BLaER1 (cell line): ENCODE data around the gene FSTL1.
A peak's percentile ranks its signal among the peaks of the same experiment; 100 is the strongest.

Experiments
- H3K27ac ChIP-seq: shearing (Covaris generic); formaldehyde crosslinking; 2 replicates; pipeline ENCODE4 v1.8.1; 2022
- H3K27me3 ChIP-seq: shearing (Covaris generic); formaldehyde crosslinking; 2 replicates; pipeline ENCODE4 v1.8.1; 2022
- H3K36me3 ChIP-seq: shearing (Covaris generic); formaldehyde crosslinking; 2 replicates; pipeline ENCODE4 v1.8.1; 2022
- H3K4me1 ChIP-seq: shearing (Covaris generic); formaldehyde crosslinking; 2 replicates; pipeline ENCODE4 v1.8.1; 2022
- H3K4me2 ChIP-seq: shearing (Covaris generic); formaldehyde crosslinking; 2 replicates; pipeline ENCODE4 v1.8.1; 2022
- H3K4me3 ChIP-seq: shearing (Covaris generic); formaldehyde crosslinking; 2 replicates; pipeline ENCODE4 v1.8.1; 2022
- H3K9ac ChIP-seq: shearing (Covaris generic); formaldehyde crosslinking; 2 replicates; pipeline ENCODE4 v1.8.1; 2022
- H3K9me3 ChIP-seq: shearing (Covaris generic); formaldehyde crosslinking; 2 replicates; pipeline ENCODE4 v1.8.1; 2022
- H4K20me1 ChIP-seq: shearing (Covaris generic); formaldehyde crosslinking; 2 replicates; pipeline ENCODE4 v1.8.1; 2022
- Cebpa-rat ChIP-seq: shearing (Covaris generic); IDR thresholded peaks from 2 replicates; pipeline ENCODE4 v1.8.1; 2022

Gene FSTL1

DNA sequence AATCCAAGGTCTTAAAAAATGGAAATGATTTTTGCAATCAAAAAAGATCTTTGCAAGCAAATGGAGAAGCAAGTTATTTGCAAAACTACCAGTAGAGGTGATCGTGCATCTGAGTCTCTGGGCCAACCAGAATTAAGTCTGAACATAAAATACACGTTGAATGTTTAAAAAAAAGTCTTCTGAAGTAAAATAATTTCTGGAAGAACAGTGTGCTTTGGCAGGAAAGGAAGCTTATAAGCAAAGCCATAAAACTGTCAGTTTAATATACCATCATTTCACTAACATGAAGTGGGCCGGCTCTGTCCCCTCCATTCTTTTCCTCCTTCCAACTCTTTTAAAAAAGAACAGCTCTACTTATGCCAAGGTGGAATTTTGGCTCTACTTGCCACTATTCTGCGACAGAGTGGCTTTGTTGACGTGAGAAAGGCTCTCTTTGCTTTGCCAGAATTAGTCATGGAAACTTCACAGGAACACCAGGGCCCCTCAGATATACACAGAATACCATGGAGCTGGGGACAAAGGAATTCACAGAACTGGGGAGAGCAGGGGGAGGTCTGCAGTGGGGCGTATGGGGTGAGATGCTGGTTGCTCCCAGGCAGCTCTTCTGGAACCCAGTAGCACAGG lies 29.8 kb downstream of the FSTL1 start:
- Histone ChIP-seq H3K27me3 (no peaks in the 10 kb centered on the region), H3K27ac (no peak overlapping the region), H3K9me3 (no peaks in the 10 kb centered on the region), H3K4me1 (peaks cover 17% of the 10 kb centered on the region), H3K36me3 (peaks cover 24% of the 10 kb centered on the region), H4K20me1 (no peaks in the 10 kb centered on the region), H3K9ac (no peak overlapping the region), H3K4me3 (no peak overlapping the region), H3K4me2 (no peak overlapping the region)
- TF ChIP-seq Cebpa-rat = no peak

DNA sequence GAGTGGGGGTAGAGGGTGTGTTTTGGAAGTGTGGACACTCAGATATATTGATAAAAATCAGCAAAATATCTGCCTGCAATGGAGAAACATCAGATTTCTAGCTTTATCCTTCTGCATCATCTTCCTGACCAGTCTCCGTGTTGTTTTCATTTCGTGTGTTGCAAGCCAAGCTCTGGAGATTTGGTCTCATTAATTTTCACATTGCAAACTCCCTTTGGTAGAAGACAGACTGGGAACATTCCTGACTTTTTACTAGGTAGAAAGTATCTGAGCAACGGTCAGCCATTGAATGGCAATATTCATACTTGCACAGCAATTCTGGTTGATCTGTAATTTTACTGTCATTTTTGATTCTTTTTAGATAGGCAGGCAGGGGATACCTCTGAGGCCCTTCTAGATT lies 30.4 kb downstream of the FSTL1 start:
- no peak overlapping the region for H3K4me2 ChIP-seq
- no peaks in the 10 kb centered on the region for H3K9me3 ChIP-seq
- H3K4me3 ChIP-seq = no peak overlapping the region
- no peaks in the 10 kb centered on the region for H4K20me1 ChIP-seq
- no peak for TF ChIP-seq Cebpa-rat
- H3K27ac ChIP-seq = no peak overlapping the region
- H3K36me3 ChIP-seq = peaks cover 28% of the 10 kb centered on the region
- H3K9ac ChIP-seq = no peak overlapping the region
- peaks cover 17% of the 10 kb centered on the region for H3K4me1 ChIP-seq
- H3K27me3 ChIP-seq = no peaks in the 10 kb centered on the region

DNA sequence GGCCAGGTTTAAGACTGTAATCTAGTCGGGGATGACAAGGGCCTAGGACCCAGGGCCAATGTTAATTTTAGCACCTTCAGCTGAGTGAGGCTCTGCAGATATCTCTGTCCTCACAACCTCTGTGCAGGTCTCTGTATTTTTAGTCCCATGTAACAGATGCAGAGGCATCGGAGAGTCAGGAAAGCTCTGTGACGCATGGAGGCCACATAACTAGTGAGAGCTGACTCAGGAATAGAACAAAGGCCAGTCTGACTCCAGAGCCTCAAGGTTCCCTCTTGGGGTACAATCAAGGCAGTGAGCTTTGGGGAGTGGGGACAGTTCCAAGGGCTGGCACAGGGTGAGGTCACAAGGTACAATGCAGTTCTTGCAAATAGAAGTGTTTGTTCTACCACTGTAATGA lies 31.0 kb downstream of the FSTL1 start:
- H3K4me2 ChIP-seq = no peak overlapping the region
- H3K4me3 ChIP-seq = no peak overlapping the region
- no peak overlapping the region for H3K27ac ChIP-seq
- no peaks in the 10 kb centered on the region for H4K20me1 ChIP-seq
- no peak for TF ChIP-seq Cebpa-rat
- no peak overlapping the region for H3K9ac ChIP-seq
- H3K4me1 ChIP-seq = peaks cover 17% of the 10 kb centered on the region
- H3K36me3 ChIP-seq = peaks cover 26% of the 10 kb centered on the region
- H3K9me3 ChIP-seq = no peaks in the 10 kb centered on the region
- no peaks in the 10 kb centered on the region for H3K27me3 ChIP-seq

DNA sequence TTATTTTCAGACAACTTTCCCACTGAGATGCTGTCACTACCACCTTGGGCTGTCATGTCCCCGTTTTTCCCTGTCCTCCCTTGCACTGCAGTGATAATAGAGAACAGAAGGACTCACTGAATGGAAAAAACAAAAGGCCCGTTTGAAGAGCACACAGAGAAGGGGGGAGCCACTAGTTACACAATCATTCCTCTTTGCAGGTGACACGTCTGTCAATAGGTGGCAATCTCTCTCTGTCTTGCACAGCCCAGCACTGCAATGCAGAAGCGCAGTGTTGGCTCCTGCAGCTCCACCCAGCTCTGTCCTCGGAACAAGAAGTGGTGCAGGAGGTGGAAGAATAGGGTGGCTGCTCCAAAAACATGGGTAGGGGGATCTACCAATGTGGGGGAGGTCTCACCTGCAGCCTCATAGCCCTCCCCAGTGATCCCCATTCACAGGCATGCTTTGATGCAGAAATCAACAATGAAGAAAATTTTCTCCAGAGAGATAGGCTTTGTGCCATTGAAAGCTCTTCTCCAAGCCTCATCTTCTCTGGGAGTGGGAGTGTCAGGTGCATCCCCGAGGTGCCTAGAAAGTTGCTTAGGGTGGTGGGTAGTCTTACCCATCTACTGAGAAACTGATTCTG lies 31.8 kb downstream of the FSTL1 start:
- no peak overlapping the region for H3K9ac ChIP-seq
- peaks cover 10% of the 10 kb centered on the region for H3K4me1 ChIP-seq
- no peaks in the 10 kb centered on the region for H3K27me3 ChIP-seq
- peaks cover 18% of the 10 kb centered on the region for H3K36me3 ChIP-seq
- H3K27ac ChIP-seq = no peak overlapping the region
- peak; percentile 45; the same call in 1 of the 2 replicates for TF ChIP-seq Cebpa-rat
- no peaks in the 10 kb centered on the region for H4K20me1 ChIP-seq
- H3K4me2 ChIP-seq = no peak overlapping the region
- no peaks in the 10 kb centered on the region for H3K9me3 ChIP-seq
- no peak overlapping the region for H3K4me3 ChIP-seq

DNA sequence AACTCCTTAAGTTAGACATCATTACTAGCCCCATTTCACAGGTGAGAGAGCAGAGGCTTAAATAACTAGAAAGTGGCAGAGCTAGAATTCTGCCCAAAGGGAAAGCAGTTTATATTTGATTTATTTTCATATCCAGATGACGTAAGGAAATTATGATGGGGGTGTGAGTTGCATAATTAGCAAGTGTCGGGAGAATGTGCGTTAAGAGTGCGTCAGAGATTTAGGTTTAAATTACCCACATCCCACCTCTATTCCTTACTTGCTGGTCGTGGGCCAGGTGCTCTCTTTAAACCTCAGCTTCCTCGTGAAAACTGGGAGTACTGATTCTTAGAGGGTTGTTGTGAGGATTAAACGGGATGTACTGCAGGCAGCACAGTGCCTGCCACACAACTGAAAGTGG lies 32.3 kb downstream of the FSTL1 start:
- Histone ChIP-seq H3K4me2 (no peak overlapping the region), H3K27me3 (no peaks in the 10 kb centered on the region), H3K4me3 (no peak overlapping the region), H3K9ac (no peak overlapping the region), H3K4me1 (peaks cover 10% of the 10 kb centered on the region), H3K36me3 (peaks cover 13% of the 10 kb centered on the region), H4K20me1 (no peaks in the 10 kb centered on the region), H3K9me3 (no peaks in the 10 kb centered on the region), H3K27ac (no peak overlapping the region)
- no peak for TF ChIP-seq Cebpa-rat

DNA sequence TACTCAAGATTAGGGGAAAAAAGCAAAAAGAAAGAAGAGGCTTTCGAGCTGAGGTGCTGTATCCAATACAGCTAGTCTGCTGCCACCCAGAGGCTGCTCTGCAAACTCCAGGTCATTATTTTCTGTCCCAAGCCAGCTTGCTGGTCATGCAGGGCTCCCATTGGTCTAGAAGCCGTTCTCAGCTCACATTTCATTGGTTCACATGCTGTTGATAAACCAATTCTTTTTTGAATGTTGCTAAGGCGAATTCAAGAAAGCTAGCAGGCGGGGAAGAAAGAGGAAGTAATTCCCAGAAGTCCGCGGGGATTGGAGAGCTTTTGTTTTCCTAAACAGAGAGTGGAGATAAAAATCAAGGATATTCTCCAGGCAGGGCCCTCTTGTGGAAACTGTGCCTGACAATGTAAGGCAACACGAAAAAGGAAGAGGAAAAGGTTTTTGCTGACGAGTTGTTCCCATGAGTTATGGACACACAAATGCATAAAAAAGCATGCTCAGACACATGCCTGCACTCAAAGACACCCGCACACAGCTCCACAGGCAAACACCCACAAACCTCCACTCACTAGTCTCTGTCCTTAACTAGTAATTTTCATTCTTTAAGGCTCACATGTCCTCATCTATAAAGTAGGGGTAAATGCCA lies 33.4 kb downstream of the FSTL1 start:
- Histone ChIP-seq H3K27me3 (no peaks in the 10 kb centered on the region), H3K4me1 (peaks cover 10% of the 10 kb centered on the region), H3K9me3 (no peaks in the 10 kb centered on the region), H3K27ac (peak overlapping the region; percentile 37), H4K20me1 (no peaks in the 10 kb centered on the region), H3K4me2 (peak overlapping the region; percentile 71), H3K36me3 (peaks cover 20% of the 10 kb centered on the region), H3K4me3 (peak overlapping the region; percentile 63), H3K9ac (peak overlapping the region; percentile 67; the same call in 1 of the 2 replicates)
- TF ChIP-seq Cebpa-rat = no peak

DNA sequence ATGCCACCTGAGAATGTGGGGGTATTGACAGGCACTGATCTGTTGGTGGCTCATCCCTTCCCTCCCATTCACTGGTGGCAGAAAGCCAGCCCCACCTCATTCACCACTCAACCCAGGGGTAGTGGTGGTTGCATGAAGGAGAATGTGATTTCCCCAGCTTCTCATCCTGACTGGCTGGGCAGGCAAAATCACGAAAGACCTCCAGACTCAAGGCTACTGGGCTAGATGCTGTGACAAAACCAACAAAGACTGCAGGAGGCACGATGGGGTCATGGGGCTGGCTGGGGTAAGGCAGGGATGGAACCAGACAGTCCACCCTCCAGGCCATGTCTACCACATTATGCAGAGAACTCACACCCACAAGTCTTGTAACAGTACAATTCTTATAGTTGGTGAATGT lies 33.9 kb downstream of the FSTL1 start:
- no peak overlapping the region for H3K9ac ChIP-seq
- no peaks in the 10 kb centered on the region for H3K27me3 ChIP-seq
- H3K4me1 ChIP-seq = peaks cover 10% of the 10 kb centered on the region
- H3K27ac ChIP-seq = no peak overlapping the region
- no peak overlapping the region for H3K4me3 ChIP-seq
- TF ChIP-seq Cebpa-rat = no peak
- no peak overlapping the region for H3K4me2 ChIP-seq
- H3K36me3 ChIP-seq = peaks cover 25% of the 10 kb centered on the region
- no peaks in the 10 kb centered on the region for H3K9me3 ChIP-seq
- H4K20me1 ChIP-seq = no peaks in the 10 kb centered on the region

DNA sequence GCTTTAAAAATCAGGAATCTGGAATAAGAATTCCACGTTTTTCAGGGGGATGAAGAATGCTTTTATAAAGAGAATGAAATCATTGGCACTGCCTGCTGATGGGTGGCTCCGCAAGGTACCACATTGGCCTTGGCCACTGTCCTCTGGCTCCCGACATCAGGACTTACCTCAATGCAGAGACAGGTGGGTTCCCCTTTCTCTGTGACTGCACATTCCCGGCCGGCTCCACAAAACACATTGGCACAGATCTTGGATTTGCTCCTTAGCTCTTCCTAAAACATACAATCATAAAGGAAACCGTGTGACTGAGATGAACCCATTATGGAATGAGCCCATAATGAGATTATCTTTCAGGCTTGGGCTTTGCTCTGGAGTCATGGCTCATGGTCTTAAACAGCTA lies 35.0 kb downstream of the FSTL1 start:
- peaks cover 10% of the 10 kb centered on the region for H3K4me1 ChIP-seq
- H3K27me3 ChIP-seq = no peaks in the 10 kb centered on the region
- H3K9ac ChIP-seq = no peak overlapping the region
- H3K4me2 ChIP-seq = no peak overlapping the region
- H4K20me1 ChIP-seq = no peaks in the 10 kb centered on the region
- H3K36me3 ChIP-seq = peaks cover 36% of the 10 kb centered on the region
- no peak for TF ChIP-seq Cebpa-rat
- H3K4me3 ChIP-seq = no peak overlapping the region
- no peak overlapping the region for H3K27ac ChIP-seq
- H3K9me3 ChIP-seq = no peaks in the 10 kb centered on the region

DNA sequence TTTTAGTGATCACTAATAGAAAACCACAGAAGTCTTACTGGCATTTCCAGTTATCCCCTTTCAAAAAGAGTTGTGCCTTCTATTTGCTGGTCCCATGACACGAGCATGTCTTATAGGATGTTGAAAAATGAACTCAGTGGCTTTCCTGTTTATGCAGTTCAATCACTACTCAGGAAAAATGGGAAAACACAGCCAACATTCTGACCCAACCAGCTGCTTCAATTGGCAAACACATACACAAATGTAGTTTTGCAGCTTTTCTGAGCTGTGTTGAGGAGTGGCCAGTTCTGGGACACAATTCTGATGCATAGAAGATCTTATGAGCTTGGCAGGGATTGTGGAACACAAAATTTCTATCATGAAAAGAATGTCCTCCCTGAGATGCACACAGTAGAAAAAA lies 40.3 kb downstream of the FSTL1 start:
- no peak overlapping the region for H3K27ac ChIP-seq
- H3K27me3 ChIP-seq = no peaks in the 10 kb centered on the region
- H3K9ac ChIP-seq = no peak overlapping the region
- H3K4me3 ChIP-seq = no peak overlapping the region
- no peaks in the 10 kb centered on the region for H4K20me1 ChIP-seq
- H3K36me3 ChIP-seq = peaks cover 76% of the 10 kb centered on the region
- TF ChIP-seq Cebpa-rat = no peak
- no peaks in the 10 kb centered on the region for H3K9me3 ChIP-seq
- no peaks in the 10 kb centered on the region for H3K4me1 ChIP-seq
- no peak overlapping the region for H3K4me2 ChIP-seq

DNA sequence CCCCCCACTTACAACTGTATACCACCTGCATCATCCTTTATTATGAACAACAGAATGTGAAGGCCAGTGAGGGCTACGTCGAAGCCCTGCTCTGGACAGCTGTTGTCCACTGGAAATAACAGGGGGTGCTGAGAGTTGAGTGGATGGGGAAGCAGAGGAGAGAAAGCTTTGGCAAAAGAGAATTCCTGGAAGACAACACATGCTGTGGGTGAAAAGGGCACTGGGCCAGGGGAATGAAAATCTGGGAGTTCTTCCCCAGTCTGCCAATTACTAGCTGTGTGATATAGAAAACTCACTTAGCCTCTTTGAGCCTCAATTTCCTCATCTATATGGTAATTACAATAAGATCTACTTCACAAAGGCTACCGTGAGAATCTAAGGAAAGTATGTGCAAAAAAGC lies 40.7 kb downstream of the FSTL1 start:
- no peaks in the 10 kb centered on the region for H3K9me3 ChIP-seq
- H3K36me3 ChIP-seq = peaks cover 81% of the 10 kb centered on the region
- H3K27me3 ChIP-seq = no peaks in the 10 kb centered on the region
- H3K27ac ChIP-seq = no peak overlapping the region
- no peak overlapping the region for H3K4me2 ChIP-seq
- TF ChIP-seq Cebpa-rat = no peak
- no peaks in the 10 kb centered on the region for H3K4me1 ChIP-seq
- H3K4me3 ChIP-seq = no peak overlapping the region
- H4K20me1 ChIP-seq = no peaks in the 10 kb centered on the region
- H3K9ac ChIP-seq = no peak overlapping the region
